Stimulated activated naive CD8-positive, alpha-beta T cell treated with anti-CD3 and anti-CD28 coated beads, Interleukin-15, Interleukin-2, amounts not matched to agents 100 ng/mL and 50 ng/mL, for 24 hours (primary cell): ENCODE measurements around the gene ARMC2.

ENCODE experiments used
- H3K27ac Mint-ChIP-seq: one replicate; pipeline ENCODE4 v1.8.0; 2021; ENCODE audit warnings: mild to moderate bottlenecking, mixed read lengths
- H3K27me3 Mint-ChIP-seq: one replicate; pipeline ENCODE4 v1.8.0; 2021; ENCODE audit warnings: mixed read lengths
- H3K36me3 Mint-ChIP-seq: one replicate; pipeline ENCODE4 v1.8.0; 2021; ENCODE audit warnings: low read depth, mixed read lengths
- H3K4me1 Mint-ChIP-seq: one replicate; pipeline ENCODE4 v1.8.0; 2021; ENCODE audit warnings: low read depth, mixed read lengths
- H3K4me3 Mint-ChIP-seq: one replicate; pipeline ENCODE4 v1.8.0; 2021; ENCODE audit warnings: mild to moderate bottlenecking, mixed read lengths
- H3K9me3 Mint-ChIP-seq: one replicate; pipeline ENCODE4 v1.8.0; 2021; ENCODE audit warnings: mixed read lengths

The ARMC2 gene

GRCh38 chr6:108985301-108985700 is 137.1 kb downstream of the ARMC2 start:
- no peaks in the 10 kb centered on the region for H3K4me1 Mint-ChIP-seq

GRCh38 chr6:108987156-108987555 is 138.9 kb downstream of the ARMC2 start:
- H3K4me3 Mint-ChIP-seq, result no peak overlapping the region
- H3K4me1 Mint-ChIP-seq, result no peaks in the 10 kb centered on the region
- H3K27ac Mint-ChIP-seq, result no peak overlapping the region
- no peaks in the 10 kb centered on the region for H3K27me3 Mint-ChIP-seq
- H3K36me3 Mint-ChIP-seq, result peaks cover 49% of the 10 kb centered on the region
- no peaks in the 10 kb centered on the region for H3K9me3 Mint-ChIP-seq

More at GRCh38 chr6:108985301-108985700, 137.1 kb downstream of the ARMC2 start:
- H3K4me3 Mint-ChIP-seq, result no peak overlapping the region
- H3K27ac Mint-ChIP-seq, result no peak overlapping the region
- no peaks in the 10 kb centered on the region for H3K27me3 Mint-ChIP-seq
- H3K9me3 Mint-ChIP-seq, result peaks cover 8% of the 10 kb centered on the region
- peaks cover 40% of the 10 kb centered on the region for H3K36me3 Mint-ChIP-seq

- Mint-ChIP-seq H3K27me3 (no peaks in the 10 kb centered on the region), H3K4me3 (no peak overlapping the region), H3K4me1 (no peaks in the 10 kb centered on the region), H3K27ac (no peak overlapping the region), H3K36me3 (peaks cover 53% of the 10 kb centered on the region), H3K9me3 (no peaks in the 10 kb centered on the region)
Measured at GRCh38 chr6:108988296-108988695, 140.1 kb downstream of the ARMC2 start.

GRCh38 chr6:108988765-108989164 is 140.5 kb downstream of the ARMC2 start:
- no peaks in the 10 kb centered on the region for H3K4me1 Mint-ChIP-seq
- H3K9me3 Mint-ChIP-seq, result no peaks in the 10 kb centered on the region
- H3K36me3 Mint-ChIP-seq, result peaks cover 53% of the 10 kb centered on the region
- no peak overlapping the region for H3K27ac Mint-ChIP-seq
- no peaks in the 10 kb centered on the region for H3K27me3 Mint-ChIP-seq
- H3K4me3 Mint-ChIP-seq, result no peak overlapping the region

DNA sequence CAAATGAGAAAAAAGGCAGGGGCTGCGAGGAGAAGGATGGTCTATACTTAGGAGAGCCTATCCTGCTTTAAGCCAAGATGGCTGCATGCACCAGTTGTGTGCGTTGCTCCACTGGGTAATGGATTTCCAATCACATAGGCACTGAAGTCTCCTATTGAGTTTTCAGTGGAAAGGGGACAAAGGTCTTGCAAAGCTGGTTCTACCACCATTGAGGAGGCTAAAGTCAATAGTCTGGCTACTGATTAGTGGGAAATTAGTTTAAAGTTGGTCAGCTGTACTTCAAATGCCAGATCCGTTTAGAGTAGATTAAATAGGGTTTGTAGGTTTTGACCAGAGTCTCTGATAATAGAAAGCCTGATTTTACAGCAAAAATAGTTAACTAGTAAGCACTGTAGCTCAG is 141.5 kb downstream of the ARMC2 start:
- H3K4me3 Mint-ChIP-seq, result no peak overlapping the region
- H3K36me3 Mint-ChIP-seq, result peaks cover 48% of the 10 kb centered on the region
- no peaks in the 10 kb centered on the region for H3K9me3 Mint-ChIP-seq
- H3K27me3 Mint-ChIP-seq, result no peaks in the 10 kb centered on the region
- no peaks in the 10 kb centered on the region for H3K4me1 Mint-ChIP-seq
- H3K27ac Mint-ChIP-seq, result no peak overlapping the region

DNA sequence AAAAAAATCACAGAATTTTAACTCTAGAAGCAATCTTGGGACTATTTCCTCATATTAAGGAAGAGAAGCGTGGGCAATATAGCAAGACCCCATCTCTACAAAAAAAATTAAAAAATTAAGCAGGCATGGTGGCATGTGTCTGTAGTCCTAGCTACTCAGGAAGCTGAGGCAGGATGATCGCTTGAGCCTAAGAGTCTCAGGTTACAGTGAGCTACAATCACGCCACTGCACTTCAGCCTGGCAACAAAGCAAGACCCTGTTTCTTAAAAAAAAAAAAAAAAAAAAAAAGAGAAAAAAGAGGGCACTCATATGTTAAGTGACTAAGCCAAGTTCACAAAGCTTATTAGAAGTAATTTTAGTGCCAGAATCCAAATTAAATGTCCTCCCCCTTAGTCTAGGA is 145.7 kb downstream of the ARMC2 start:
- Mint-ChIP-seq H3K27me3 (no peaks in the 10 kb centered on the region), H3K36me3 (peaks cover 43% of the 10 kb centered on the region), H3K4me3 (no peak overlapping the region), H3K27ac (no peak overlapping the region), H3K9me3 (no peaks in the 10 kb centered on the region), H3K4me1 (no peaks in the 10 kb centered on the region)

DNA sequence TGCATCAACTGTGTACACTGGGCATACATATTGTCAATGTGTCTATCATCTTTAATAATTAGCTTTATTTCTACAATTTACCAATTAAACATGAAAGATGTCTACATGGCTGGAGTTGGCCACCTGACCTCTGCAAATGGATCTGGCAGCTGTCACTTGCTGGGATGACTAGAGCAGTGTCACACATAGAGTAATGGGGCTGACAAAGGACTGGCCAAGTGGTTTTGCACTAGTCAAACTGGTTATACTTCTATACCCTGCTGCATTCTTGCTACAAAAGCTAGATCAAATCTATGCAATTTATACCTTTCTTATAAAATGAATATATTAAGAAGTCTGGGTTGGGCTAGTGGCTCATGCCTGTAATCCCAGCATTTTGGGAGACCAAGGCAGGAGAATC is 147.1 kb downstream of the ARMC2 start:
- Mint-ChIP-seq H3K27ac (no peak overlapping the region), H3K4me3 (no peak overlapping the region), H3K9me3 (no peaks in the 10 kb centered on the region), H3K27me3 (no peaks in the 10 kb centered on the region), H3K36me3 (peaks cover 40% of the 10 kb centered on the region), H3K4me1 (no peaks in the 10 kb centered on the region)

- peaks cover under 1% of the 10 kb centered on the region for H3K4me1 Mint-ChIP-seq
- H3K27me3 Mint-ChIP-seq, result no peaks in the 10 kb centered on the region
- H3K4me3 Mint-ChIP-seq, result no peak overlapping the region
- H3K27ac Mint-ChIP-seq, result no peak overlapping the region
- peaks cover 32% of the 10 kb centered on the region for H3K36me3 Mint-ChIP-seq
- no peaks in the 10 kb centered on the region for H3K9me3 Mint-ChIP-seq
Measured at GRCh38 chr6:108996208-108996607, 148.0 kb downstream of the ARMC2 start.

DNA sequence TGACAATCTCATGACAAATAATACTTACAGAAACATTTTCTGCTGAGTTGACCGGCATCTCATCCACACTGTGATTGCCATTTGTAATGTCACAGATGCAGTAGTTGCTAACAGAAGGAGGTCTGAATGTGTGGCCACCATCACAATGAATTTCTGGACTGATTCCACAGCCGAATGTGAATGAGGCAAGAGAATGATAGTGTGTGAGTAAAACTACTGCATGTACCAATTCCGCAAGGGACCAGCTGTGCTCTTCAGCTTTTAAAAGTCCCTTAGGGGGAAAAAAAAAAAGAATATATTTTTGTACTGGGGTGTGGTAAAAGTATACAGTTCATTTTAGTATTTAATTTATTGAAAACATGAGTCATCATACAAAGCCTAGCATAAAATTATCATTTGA is 150.3 kb downstream of the ARMC2 start:
- no peak overlapping the region for H3K4me3 Mint-ChIP-seq
- no peaks in the 10 kb centered on the region for H3K27me3 Mint-ChIP-seq
- H3K36me3 Mint-ChIP-seq, result peaks cover 21% of the 10 kb centered on the region
- H3K4me1 Mint-ChIP-seq, result peaks cover 19% of the 10 kb centered on the region
- no peaks in the 10 kb centered on the region for H3K9me3 Mint-ChIP-seq
- no peak overlapping the region for H3K27ac Mint-ChIP-seq

GRCh38 chr6:108999428-108999827 is 151.2 kb downstream of the ARMC2 start:
- Mint-ChIP-seq H3K4me3 (no peak overlapping the region), H3K27ac (no peak overlapping the region), H3K36me3 (peaks cover 21% of the 10 kb centered on the region), H3K9me3 (no peaks in the 10 kb centered on the region), H3K4me1 (peaks cover 26% of the 10 kb centered on the region), H3K27me3 (no peaks in the 10 kb centered on the region)

DNA sequence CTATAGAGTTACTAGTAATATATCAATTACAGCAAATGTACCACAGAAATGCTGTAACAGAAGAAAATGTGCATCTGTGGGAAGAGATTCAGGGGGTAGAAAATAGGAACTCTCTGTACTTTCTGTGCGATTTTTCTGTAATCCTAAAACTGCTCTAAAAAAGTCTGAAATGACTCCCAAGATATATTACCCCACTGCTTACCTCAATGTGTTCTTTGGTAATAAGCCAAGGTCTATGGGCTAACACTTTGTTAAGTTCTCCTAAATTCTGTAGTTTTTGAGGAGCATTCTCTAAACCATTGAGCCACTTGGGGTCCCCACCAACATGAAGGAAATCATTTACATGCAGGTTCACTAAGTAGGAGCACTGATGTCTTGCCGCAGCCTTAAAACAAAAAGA is 152.1 kb downstream of the ARMC2 start:
- Mint-ChIP-seq H3K4me1 (peaks cover 33% of the 10 kb centered on the region), H3K27ac (no peak overlapping the region), H3K9me3 (no peaks in the 10 kb centered on the region), H3K4me3 (no peak overlapping the region), H3K27me3 (no peaks in the 10 kb centered on the region), H3K36me3 (peaks cover 21% of the 10 kb centered on the region)

DNA sequence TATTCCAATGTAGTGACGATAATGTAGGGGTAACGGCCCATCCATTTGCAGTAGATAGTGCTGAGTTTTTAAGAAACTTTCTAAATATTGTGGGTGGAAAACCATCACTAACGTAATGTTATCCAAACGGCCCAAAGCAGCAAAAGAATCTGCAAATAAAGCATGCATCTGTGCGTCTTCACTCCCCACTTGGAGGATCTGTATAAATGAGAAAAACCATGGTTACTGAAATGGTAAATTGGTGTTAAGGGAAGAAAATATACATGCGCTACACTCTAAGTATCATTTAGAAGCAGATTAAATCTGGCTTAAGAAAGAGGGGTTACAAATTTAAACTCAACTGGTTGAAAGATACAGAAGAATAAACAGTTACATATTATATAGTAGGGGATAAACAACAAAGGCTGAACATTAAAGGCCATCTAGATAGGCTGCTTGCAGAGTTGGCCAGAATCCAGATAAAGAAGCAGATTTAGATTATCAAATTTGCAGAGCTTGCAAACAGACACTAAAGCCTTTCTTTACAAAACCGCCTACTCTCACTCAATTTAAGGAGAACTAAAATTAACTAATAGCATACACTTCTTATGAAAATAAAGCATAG is 153.2 kb downstream of the ARMC2 start:
- H3K27me3 Mint-ChIP-seq, result no peaks in the 10 kb centered on the region
- no peak overlapping the region for H3K27ac Mint-ChIP-seq
- peaks cover 40% of the 10 kb centered on the region for H3K4me1 Mint-ChIP-seq
- no peaks in the 10 kb centered on the region for H3K9me3 Mint-ChIP-seq
- H3K4me3 Mint-ChIP-seq, result no peak overlapping the region
- peaks cover 21% of the 10 kb centered on the region for H3K36me3 Mint-ChIP-seq

DNA sequence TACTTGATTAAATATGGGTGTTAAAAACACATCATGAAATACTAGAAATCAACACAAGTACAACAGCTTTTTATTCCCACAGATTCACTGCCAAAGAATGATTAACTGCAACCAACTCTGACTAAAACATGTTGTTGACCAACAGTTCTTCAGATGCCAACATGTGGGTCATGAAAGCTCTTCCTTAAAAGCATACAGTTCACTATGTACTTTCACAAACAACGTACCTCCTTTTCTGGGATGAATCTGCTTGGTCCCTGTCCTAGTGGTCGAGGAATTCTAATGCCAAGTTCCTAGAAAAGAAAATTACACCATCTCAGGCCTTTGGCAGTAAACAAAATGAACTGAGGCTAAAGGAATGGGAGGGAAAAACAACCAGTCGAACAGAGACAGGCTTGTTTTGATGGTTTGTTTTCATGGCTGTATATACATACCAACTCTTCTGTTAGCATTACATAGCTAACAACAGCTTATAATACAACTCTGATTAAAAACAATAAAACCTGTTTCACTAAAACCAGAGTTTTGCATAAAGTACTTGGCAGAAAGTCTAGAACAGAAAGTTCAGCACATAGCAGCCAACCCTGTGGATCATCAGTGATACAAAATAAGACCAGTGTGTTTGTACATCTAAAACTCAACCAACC is 154.0 kb downstream of the ARMC2 start:
- Mint-ChIP-seq H3K9me3 (no peaks in the 10 kb centered on the region), H3K4me1 (peaks cover 47% of the 10 kb centered on the region), H3K27ac (no peak overlapping the region), H3K36me3 (peaks cover 19% of the 10 kb centered on the region), H3K27me3 (no peaks in the 10 kb centered on the region), H3K4me3 (no peak overlapping the region)

DNA sequence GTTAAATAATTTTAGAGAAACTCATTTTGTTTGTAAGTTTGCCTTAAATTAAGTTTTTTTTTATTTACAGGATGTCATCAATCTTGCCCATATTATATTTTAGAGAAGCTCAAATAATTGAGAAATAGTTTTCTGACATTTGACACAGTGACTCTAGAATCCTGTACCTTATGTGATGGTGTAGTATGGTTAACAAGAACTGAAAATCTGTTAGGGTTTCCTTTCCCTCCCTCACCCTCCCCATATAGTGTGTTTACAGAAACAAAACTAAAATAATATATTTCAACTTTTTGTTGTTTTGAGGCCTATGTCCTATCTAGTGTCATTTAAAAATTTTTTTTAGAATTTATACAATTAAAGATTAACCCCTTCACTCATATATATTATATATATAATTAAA is 154.7 kb downstream of the ARMC2 start:
- H3K36me3 Mint-ChIP-seq, result peaks cover 13% of the 10 kb centered on the region
- no peaks in the 10 kb centered on the region for H3K9me3 Mint-ChIP-seq
- H3K27ac Mint-ChIP-seq, result no peak overlapping the region
- peaks cover 54% of the 10 kb centered on the region for H3K4me1 Mint-ChIP-seq
- no peaks in the 10 kb centered on the region for H3K27me3 Mint-ChIP-seq
- no peak overlapping the region for H3K4me3 Mint-ChIP-seq

DNA sequence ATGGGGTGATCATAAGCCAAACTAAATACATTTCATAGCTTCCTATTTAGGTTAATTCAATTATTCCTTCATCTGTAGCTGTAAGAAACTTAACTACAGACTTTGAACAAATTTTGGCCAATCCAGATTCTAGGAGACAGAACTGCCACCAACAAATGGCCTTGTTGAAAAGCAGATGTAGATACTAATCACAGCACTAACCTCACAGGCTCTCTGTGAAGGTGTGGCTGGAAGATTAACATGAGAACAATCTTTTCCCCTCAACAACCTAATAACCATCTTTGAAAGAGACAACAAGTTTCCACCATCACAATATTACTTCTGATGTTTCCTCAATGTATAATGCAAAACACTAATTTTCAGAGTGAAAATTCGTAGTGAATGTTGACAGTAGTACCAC is 158.6 kb downstream of the ARMC2 start:
- Mint-ChIP-seq H3K4me3 (peak overlapping the region; percentile 46), H3K4me1 (peaks cover 75% of the 10 kb centered on the region), H3K9me3 (no peaks in the 10 kb centered on the region), H3K27ac (peak overlapping the region; percentile 33), H3K36me3 (no peaks in the 10 kb centered on the region), H3K27me3 (no peaks in the 10 kb centered on the region)

DNA sequence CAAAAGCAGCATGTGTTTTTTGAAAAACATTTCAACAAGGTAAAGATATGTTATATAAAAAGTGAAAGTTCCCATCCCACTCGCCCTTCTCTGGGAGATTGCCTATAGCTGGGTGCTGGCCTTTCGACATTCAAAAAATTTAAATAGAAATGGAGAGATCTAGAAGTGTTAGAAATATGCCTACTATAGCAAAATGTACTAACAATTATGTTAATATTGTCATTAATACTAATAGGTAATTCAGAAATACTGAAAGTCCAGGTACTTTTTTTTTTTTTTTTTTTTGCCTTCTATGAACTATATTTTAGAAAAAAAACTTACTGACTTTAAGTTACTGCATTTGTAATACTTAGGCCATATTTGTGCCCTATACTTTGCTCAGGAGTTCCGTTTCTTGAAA is 159.3 kb downstream of the ARMC2 start:
- H3K9me3 Mint-ChIP-seq, result no peaks in the 10 kb centered on the region
- no peak overlapping the region for H3K27ac Mint-ChIP-seq

More for the DNA sequence above, 159.3 kb downstream of the ARMC2 start:
- peak overlapping the region; percentile 92 for H3K4me3 Mint-ChIP-seq
- H3K27me3 Mint-ChIP-seq, result no peaks in the 10 kb centered on the region
- H3K4me1 Mint-ChIP-seq, result peaks cover 72% of the 10 kb centered on the region
- no peaks in the 10 kb centered on the region for H3K36me3 Mint-ChIP-seq
